Measurements from ENCODE around the gene PRPF4. TPM values are rescaled to one million over a fixed set of nuclear protein-coding genes. Genes with fewer than 3 reads are reported as not detected.
"Not testable (repeated sequence)": the region's sequence is repeated elsewhere in the genome, so short reads cannot be mapped to it uniquely, and the experiment has no call there.

PRPF4 gene
- total RNA-seq = 10 to 100 TPM; 34.0 to 43.4 TPM

GRCh38 chr9:113275157-113276131 is at the start of gene PRPF4, which contains the start of gene CDC26:
TSS of gene PRPF4 (plus strand) at chr9:113275658. CDS start at chr9:113275744, 86 bp downstream.
TSS of gene CDC26 (minus strand) at chr9:113275572. CDS start at chr9:113272507, 3,065 bp downstream.
- DNase-seq = peak; percentile 98
- peak; percentile 96 for ATAC-seq
- no peaks in the 10 kb centered on the region for H3K9me3 Mint-ChIP-seq (ENCODE audit: low read depth)
- H3K4me1 Mint-ChIP-seq = peaks cover 32% of the 10 kb centered on the region
- H3K4me3 Mint-ChIP-seq = no peak within 1 kb of the TSS
- no peak within 1 kb of the TSS for H3K27ac Mint-ChIP-seq
- H3K27me3 Mint-ChIP-seq = no peaks in the 10 kb centered on the region
- CTCF ChIA-PET = interaction anchor here (0.9 to 5.6 kb wide), 33 partner anchors 10 to 383 kb away, joined by 3 to 60 read pairs (median 5); partner anchors contain the start of genes ALAD, BSPRY, C9orf43 and FKBP15
- peaks cover 38% of the 10 kb centered on the region for H3K36me3 Mint-ChIP-seq

GRCh38 chr9:113227436-113227835 is 48.0 kb upstream of the PRPF4 start:
- peaks cover 26% of the 10 kb centered on the region for H3K4me1 Mint-ChIP-seq
- H3K4me3 Mint-ChIP-seq = no peak overlapping the region
- peaks cover 9% of the 10 kb centered on the region for H3K36me3 Mint-ChIP-seq
- DNase-seq = no peak
- no peaks in the 10 kb centered on the region for H3K27me3 Mint-ChIP-seq
- no peak for ATAC-seq
- CTCF ChIA-PET = interaction anchor here (1.1 kb wide), 1 partner anchor 41 kb away, joined by 3 read pairs; no protein-coding TSS in a partner anchor
- H3K27ac Mint-ChIP-seq = no peak overlapping the region
- no peaks in the 10 kb centered on the region for H3K9me3 Mint-ChIP-seq (ENCODE audit: low read depth)

DNA sequence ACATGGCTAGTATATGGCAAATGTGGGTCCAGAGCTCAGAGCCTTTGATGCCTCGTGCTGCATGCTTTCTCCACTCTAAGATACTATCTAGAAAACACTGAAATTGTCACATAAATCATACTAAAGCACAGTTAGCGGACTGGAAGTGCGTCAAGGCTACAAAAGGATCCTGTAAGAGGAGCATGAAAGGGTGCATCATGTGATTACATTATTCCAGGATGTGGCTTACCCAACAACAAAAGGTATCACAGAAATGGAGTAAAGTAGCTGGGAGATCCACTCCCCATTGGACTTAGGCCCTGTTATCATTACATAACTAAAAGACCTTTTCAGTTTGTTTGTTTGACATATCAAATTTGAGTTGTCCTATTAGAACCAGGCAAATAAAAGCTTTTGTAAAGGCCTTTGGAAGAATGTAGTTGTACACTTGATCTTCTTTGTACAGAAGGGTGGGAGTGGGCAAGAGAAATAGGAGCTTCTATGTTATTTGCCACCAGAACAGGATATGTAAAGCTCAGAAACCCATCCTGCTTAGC is 47.3 kb upstream of the PRPF4 start:
- peaks cover 27% of the 10 kb centered on the region for H3K4me1 Mint-ChIP-seq
- DNase-seq = no peak
- ATAC-seq = no peak
- H3K27ac Mint-ChIP-seq = no peak overlapping the region
- CTCF ChIA-PET = interaction anchor here (1.2 kb wide), 1 partner anchor 47 kb away, joined by 4 read pairs; the partner anchor contains the start of gene CDC26
- H3K27me3 Mint-ChIP-seq = no peaks in the 10 kb centered on the region
- peaks cover 9% of the 10 kb centered on the region for H3K36me3 Mint-ChIP-seq
- no peak overlapping the region for H3K4me3 Mint-ChIP-seq
- no peaks in the 10 kb centered on the region for H3K9me3 Mint-ChIP-seq (ENCODE audit: low read depth)

GRCh38 chr9:113231701-113232100 is 43.8 kb upstream of the PRPF4 start:
- DNase-seq (no peak), ATAC-seq (no peak)
- no peak overlapping the region for H3K27ac Mint-ChIP-seq
- H3K4me1 Mint-ChIP-seq = peaks cover 25% of the 10 kb centered on the region
- CTCF ChIA-PET = interaction anchor here (0.8 to 2.6 kb wide), 4 partner anchors 10 to 42 kb away, joined by 3 to 13 read pairs (median 4); partner anchors contain the start of genes FKBP15 and SLC31A1
- no peaks in the 10 kb centered on the region for H3K27me3 Mint-ChIP-seq
- no peak overlapping the region for H3K4me3 Mint-ChIP-seq
- peaks cover 3% of the 10 kb centered on the region for H3K36me3 Mint-ChIP-seq
- no peaks in the 10 kb centered on the region for H3K9me3 Mint-ChIP-seq (ENCODE audit: low read depth)

DNA sequence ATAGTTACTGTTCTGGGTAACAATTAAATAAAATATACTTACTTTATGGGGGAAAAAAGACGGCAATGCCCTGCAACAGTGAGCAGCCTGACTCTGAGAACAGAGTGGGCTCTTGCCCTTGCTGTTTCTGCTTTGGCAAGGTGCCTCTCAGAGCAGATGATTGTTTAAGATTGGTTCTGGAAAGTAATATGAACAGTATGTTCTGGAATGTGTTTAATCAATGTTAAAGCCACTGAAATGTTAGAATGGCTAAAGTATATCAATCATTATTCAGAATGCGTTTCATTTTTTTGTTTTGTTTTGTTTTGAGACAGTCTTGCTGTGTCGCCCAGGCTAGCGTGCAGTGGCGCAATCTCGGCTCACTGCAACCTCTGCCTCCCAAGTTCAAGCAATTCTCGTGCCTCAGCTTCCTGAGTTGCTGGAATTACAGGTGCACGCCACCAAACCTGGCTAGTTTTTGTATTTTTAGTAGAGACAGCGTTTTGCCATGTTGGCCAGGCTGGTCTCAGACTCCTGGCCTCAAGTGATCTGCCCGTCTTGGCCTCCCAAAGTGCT is 39.7 kb upstream of the PRPF4 start:
- H3K4me1 Mint-ChIP-seq = peaks cover 21% of the 10 kb centered on the region
- H3K27ac Mint-ChIP-seq; CTCF ChIA-PET; H3K27me3 Mint-ChIP-seq; DNase-seq; H3K9me3 Mint-ChIP-seq (ENCODE audit: low read depth); ATAC-seq; H3K36me3 Mint-ChIP-seq; H3K4me3 Mint-ChIP-seq: not testable (repeated sequence)

GRCh38 chr9:113237026-113237425 is 38.4 kb upstream of the PRPF4 start:
- Mint-ChIP-seq H3K4me3 (no peak overlapping the region), H3K27me3 (no peaks in the 10 kb centered on the region), H3K4me1 (peaks cover 20% of the 10 kb centered on the region), H3K36me3 (no peaks in the 10 kb centered on the region), H3K9me3 (ENCODE audit: low read depth) (no peaks in the 10 kb centered on the region), H3K27ac (no peak overlapping the region)
- CTCF ChIA-PET = interaction anchor here (1.1 kb wide), 1 partner anchor 38 kb away, joined by 3 read pairs; the partner anchor contains the start of genes CDC26 and PRPF4
- DNase-seq (no peak), ATAC-seq (no peak)

- H3K36me3 Mint-ChIP-seq = no peaks in the 10 kb centered on the region
- no peaks in the 10 kb centered on the region for H3K9me3 Mint-ChIP-seq (ENCODE audit: low read depth)
- DNase-seq (no peak), ATAC-seq (no peak)
- CTCF ChIA-PET = interaction anchor here (0.6 kb wide), 1 partner anchor 369 kb away, joined by 3 read pairs; no protein-coding TSS in a partner anchor
- H3K27ac Mint-ChIP-seq = no peak overlapping the region
- H3K4me3 Mint-ChIP-seq = no peak overlapping the region
- H3K27me3 Mint-ChIP-seq = no peaks in the 10 kb centered on the region
- peaks cover 7% of the 10 kb centered on the region for H3K4me1 Mint-ChIP-seq
These were observed 37.1 kb upstream of the PRPF4 start for GRCh38 chr9:113238202-113238858.

DNA sequence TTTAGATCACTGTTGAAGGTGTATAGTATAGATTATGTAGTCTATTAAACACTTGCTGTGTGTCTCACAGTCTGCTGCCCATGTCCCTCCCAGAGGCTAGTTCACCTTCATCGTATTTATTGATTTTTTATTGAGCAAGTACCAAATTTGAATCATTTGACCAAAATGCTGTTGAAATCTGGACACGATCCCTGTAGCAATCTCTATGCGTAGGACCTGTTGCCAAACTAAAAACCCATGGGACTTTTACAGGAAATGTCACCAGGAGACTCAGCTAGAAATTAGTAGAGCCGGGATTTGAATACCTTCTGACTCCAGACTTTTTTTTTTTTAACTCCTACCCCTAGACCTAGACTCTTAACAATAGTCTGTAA is 36.6 kb upstream of the PRPF4 start:
- no peaks in the 10 kb centered on the region for H3K36me3 Mint-ChIP-seq
- H3K9me3 Mint-ChIP-seq (ENCODE audit: low read depth) = no peaks in the 10 kb centered on the region
- H3K4me3 Mint-ChIP-seq = no peak overlapping the region
- no peak for ATAC-seq
- peaks cover 4% of the 10 kb centered on the region for H3K4me1 Mint-ChIP-seq
- no peaks in the 10 kb centered on the region for H3K27me3 Mint-ChIP-seq
- no peak overlapping the region for H3K27ac Mint-ChIP-seq
- no peak for DNase-seq
- CTCF ChIA-PET = interaction anchor here (0.6 to 1.0 kb wide), 2 partner anchors 19 to 370 kb away, joined by 3 read pairs; no protein-coding TSS in a partner anchor

DNA sequence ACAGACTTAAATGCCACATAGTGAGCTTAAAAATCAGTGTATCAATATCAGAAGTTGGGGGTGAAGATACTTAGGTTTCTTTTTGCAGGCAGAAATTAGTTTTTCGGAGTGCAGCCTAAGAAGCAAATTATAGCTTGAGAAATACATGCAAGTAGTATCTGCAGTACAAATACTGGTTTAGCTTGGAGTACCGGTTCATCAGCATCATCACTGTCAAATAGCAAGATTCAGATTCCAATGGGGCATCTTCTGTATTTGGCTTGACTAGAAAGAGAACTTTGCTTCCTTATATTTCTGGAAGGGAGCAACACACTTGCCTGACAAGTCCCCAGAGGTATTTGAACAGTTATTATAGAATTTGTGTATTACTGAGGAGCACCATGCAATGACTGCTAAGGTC is 34.3 kb upstream of the PRPF4 start:
- Mint-ChIP-seq H3K9me3 (ENCODE audit: low read depth) (no peaks in the 10 kb centered on the region), H3K4me3 (no peak overlapping the region), H3K27me3 (no peaks in the 10 kb centered on the region), H3K36me3 (no peaks in the 10 kb centered on the region), H3K27ac (no peak overlapping the region), H3K4me1 (peaks cover 2% of the 10 kb centered on the region)
- no peak for ATAC-seq
- DNase-seq = no peak
- CTCF ChIA-PET = interaction anchor here (0.7 kb wide), 1 partner anchor 107 kb away, joined by 3 read pairs; no protein-coding TSS in a partner anchor

DNA sequence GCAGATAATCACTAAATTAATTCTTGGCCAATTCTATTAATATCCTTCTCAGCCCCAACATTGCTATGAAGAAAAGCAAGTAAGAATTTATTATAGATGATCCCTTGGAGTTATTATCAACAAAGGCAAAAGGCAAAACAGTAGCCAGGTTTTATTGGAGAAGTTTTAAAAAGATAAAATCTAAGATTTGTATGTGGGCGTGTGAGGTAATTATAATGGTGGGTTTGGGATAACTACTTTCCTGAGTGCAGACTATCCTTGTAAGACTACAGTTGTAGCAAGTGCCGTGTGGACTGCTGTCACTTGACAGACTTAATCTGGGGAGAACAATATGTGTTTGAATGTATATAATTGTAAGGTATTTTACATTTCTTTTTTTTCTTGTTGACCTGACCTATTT is 30.9 kb upstream of the PRPF4 start:
- H3K4me3 Mint-ChIP-seq = no peak overlapping the region
- no peaks in the 10 kb centered on the region for H3K27me3 Mint-ChIP-seq
- H3K36me3 Mint-ChIP-seq = peaks cover 9% of the 10 kb centered on the region
- no peak overlapping the region for H3K27ac Mint-ChIP-seq
- ATAC-seq (no peak), DNase-seq (no peak)
- H3K9me3 Mint-ChIP-seq (ENCODE audit: low read depth) = peaks cover 2% of the 10 kb centered on the region
- CTCF ChIA-PET = interaction anchor here (0.7 kb wide), 1 partner anchor 490 kb away, joined by 6 read pairs; no protein-coding TSS in a partner anchor
- no peaks in the 10 kb centered on the region for H3K4me1 Mint-ChIP-seq

DNA sequence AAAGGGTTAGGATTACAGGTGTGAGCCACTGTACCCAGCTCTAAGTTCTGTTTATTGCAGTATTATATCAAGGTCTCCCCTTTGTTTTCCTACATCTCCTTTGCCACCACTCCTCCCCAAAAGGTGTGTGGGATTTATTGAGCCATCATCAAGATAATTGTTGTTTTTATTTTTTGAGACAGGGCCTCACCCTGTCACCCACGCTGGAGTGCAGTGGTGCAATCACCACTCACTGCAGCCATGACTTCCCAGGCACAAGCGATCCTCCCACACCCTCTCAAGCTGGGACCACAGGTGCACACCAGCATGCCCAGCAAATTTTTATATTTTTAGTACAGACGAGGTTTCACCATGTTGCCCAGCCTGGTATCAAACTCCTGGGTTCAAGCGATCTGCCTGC is 29.6 kb upstream of the PRPF4 start:
- CTCF ChIA-PET = no interaction called here

GRCh38 chr9:113246928-113247327 is 28.5 kb upstream of the PRPF4 start:
- CTCF ChIA-PET = no interaction called here
- Mint-ChIP-seq H3K27ac (no peak overlapping the region), H3K4me3 (no peak overlapping the region), H3K36me3 (peaks cover 16% of the 10 kb centered on the region), H3K9me3 (ENCODE audit: low read depth) (peaks cover 4% of the 10 kb centered on the region), H3K27me3 (no peaks in the 10 kb centered on the region), H3K4me1 (no peaks in the 10 kb centered on the region)
- ATAC-seq = no peak
- no peak for DNase-seq

More for the DNA sequence above, 29.6 kb upstream of the PRPF4 start:
- DNase-seq (no peak), ATAC-seq (no peak)
- H3K9me3 Mint-ChIP-seq (ENCODE audit: low read depth) = peaks cover 2% of the 10 kb centered on the region
- H3K4me3 Mint-ChIP-seq = no peak overlapping the region
- H3K27ac Mint-ChIP-seq = no peak overlapping the region
- peaks cover 13% of the 10 kb centered on the region for H3K36me3 Mint-ChIP-seq
- H3K27me3 Mint-ChIP-seq = no peaks in the 10 kb centered on the region
- H3K4me1 Mint-ChIP-seq = no peaks in the 10 kb centered on the region

- Mint-ChIP-seq H3K4me3 (no peak overlapping the region), H3K27me3 (no peaks in the 10 kb centered on the region), H3K4me1 (no peaks in the 10 kb centered on the region), H3K27ac (no peak overlapping the region), H3K36me3 (peaks cover 16% of the 10 kb centered on the region), H3K9me3 (ENCODE audit: low read depth) (peaks cover 4% of the 10 kb centered on the region)
- DNase-seq (no peak), ATAC-seq (no peak)
- CTCF ChIA-PET = no interaction called here
These were observed 27.8 kb upstream of the PRPF4 start for GRCh38 chr9:113247640-113248039.
